Activated CD8-positive, alpha-beta memory T cell treated with anti-CD3 and anti-CD28 coated beads, Interleukin-2, amount 50 U/mL, for 24 hours (primary cell): ENCODE results near the gene ZNF526.
A peak's percentile ranks its signal among the peaks of the same experiment; 100 is the strongest.

ENCODE experiments used
- DNase-seq: peaks from one replicate; pipeline ENCODE4 v3.0.0-alpha.2; 2020; ENCODE audit errors: extremely low read depth

ZNF526 gene

DNA sequence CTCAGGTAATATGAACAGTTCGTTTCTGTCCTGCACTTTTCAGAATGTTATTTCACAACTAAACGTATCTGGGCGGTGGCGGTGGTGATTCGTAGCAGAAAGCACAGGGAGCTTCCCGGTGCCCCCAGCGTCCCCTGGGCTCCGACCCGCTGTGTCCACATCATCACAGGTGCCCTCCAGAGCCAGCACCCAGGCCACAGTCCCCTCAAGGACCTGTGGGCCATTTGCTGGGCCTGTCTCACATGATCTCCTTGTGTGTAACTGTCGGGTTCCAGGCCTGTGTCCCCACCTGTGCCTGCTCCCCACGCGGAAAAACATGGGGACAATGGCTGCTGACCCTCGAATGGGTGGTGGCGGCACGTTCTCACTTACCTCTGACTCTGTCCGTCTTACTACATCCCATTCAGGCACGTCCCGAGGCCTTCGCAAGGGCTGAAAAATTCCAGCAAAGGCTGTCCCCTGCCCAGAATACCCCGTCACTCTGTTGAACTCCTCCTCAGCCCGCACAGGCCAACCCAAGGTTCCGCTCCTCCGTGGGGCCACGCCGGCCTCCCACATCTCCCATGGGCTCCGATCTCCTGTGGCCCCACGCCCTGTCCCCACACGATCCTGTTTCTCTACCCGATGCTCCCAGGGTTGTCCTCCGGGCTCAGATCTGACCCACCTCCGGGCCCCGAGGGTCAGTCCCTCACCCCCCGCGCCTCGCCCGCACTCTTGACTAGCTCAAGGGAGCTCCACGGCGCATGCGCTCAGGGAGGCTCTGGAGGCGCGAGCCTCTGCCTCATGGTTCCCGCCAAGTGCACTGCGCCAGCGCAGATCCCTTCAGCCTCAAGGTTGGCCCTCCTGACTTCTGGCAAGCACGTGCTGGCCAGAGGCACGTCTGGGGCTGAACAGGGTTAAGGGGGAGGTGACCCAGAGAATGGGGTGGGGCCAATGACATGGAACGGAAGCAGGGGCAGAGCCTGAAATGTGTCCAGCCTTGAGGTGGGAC lies 23.8 kb upstream of the ZNF526 start:
- no peak for DNase-seq

DNA sequence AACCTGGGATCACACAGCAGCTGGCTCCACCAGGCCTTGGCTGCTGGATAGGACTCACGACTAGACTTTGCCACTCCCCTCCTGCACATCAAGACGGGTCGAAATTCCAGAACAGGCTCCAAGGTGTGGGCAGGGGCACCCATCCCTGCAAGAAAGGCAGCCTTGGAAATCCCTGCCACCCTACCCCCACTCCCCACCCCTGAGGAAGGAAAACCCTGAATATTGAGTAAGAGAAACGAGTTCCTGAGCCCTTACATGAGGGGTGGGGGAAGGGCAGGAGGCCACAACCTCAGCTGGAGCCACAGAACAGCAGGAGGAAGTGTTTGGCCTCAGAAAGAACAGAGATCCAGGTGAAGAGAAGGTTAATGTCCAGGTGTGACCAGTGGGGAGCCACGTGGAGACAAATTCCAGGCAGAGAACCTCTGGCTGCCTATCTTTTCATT lies 22.7 kb upstream of the ZNF526 start:
- DNase-seq, result no peak

DNA sequence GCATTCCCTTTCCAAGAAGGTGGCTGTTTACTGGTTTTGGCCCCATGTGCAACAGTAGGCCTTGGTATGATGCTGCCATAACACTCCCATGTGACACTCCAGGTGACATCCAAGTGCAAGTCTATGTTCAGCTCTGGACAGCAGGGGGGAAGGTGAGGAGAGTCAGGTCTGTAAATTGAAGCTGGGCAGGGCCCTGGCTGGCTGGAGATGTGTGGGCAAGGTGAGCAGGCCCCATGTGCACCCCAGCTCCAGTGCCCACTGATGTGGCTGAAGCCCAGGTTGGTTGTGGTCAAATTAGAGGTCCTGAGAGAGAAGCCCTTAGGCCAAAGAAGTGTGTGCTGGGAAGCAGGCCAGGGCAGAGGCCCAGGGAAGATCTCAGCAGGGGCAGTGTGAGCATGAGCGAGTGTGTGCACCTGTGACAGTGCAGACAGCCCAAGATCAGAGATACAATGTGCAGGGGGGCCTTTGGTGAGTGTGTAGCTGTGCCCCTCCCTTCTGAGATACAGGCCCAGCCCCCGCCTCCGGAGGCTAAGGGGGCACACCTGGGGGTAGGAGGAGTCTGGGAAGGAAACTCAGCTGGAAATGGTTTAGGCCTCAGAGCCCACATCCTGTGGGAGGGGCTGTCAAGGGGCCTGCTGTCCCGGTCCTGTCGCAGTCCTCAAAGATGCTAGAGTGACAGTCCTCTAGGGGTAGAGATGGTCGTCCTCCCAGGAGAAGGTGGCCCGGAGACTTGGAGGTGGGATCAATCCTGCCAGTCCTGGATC lies 21.3 kb upstream of the ZNF526 start:
- DNase-seq, result no peak

DNA sequence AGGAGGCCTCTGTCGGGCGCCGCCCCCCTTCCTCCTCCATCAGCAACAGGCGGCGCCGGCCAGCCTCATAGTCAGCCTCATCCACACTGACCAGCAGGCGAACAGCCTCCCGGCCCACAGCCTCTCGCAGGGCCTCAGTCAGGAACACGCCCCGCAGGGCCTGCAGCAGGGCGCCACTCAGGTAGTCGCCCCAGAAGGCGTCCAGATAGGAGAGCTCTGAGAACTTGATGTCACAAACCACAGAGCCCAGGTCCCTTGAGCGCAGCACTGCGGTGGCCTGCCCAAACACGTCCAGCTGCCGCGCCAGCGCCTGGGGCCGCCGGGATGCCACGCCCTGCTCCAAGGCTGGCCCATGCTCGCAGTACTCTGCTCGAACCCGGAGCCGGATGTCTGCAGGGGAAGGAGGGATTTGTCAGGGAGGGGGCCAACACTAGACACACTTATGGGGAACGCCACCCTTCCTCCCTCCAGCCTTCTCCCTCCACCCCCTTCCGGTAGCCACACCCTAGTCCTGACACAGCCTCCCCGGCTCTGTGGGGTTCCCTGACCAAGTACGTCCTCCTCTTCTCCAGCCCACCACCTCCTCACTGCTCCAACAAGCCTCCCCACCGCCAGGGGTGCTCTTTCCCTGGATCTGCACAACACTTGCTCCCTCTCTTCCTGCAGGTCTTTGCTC lies 20.5 kb upstream of the ZNF526 start:
- DNase-seq, result no peak

DNA sequence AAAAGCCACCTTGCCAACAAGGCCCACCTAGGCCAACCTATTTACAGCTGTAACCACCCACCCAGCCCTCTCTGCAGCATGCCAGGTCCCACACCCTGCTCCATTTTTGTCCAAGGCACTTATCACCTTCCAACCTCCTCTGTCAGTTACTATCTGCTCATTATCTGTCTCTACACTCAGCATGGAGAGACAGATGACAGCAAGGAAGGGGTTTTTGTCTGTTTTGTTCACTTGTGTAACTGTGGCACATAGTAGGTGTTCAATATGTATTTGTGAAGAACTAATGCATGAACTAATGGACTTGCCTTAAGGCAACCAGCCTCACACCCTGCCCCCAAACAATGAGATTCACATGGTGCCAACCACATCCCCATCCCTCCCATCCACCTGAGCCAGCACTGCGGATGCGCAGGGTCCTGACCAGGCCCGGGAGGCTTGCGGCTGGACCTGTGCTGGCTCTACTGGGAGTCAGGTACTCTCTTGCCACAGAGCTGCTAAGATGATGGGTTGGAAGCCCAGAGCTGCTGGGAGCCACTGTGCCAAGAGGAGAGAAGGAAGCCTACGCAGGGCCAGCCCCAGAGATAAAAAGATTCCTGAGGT lies 19.9 kb upstream of the ZNF526 start:
- no peak for DNase-seq

DNA sequence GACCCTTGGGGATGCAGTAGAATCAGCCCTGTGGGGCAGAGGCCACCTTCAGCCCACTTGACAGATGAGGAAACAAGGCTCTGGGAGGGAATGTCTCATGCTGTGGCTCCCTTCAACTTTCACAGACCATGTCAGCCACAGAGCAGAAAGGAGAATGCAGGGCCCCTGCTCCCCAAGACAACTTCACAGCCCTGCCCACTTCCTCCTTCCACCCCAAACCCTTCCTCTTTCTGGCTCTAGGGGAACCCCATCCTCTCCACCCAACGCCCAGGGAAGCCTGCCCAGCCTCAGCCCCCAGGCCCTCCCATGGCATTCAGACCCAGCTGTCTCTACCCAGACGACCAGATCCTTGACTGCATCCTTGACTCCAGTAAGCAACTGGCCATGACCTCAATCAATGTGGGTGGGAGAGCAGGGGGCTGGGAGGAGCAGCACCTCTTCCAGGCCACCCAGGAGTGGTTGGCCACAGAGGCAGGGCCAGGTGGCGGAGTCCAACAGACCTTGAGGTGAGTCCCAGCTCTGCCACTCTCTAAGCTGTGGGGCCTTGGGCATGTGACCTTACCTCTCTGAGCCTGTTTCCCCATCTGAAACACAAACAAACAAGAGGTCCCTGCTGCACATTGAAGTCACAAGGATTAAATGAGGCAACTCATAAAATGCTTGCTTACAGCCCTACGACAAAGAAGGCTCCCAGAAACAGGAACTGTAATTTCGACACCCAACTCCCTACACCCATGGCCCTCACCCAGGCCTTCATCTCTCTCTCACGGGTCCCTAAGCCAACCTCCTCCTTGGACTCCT lies 18.4 kb upstream of the ZNF526 start:
- no peak for DNase-seq

DNA sequence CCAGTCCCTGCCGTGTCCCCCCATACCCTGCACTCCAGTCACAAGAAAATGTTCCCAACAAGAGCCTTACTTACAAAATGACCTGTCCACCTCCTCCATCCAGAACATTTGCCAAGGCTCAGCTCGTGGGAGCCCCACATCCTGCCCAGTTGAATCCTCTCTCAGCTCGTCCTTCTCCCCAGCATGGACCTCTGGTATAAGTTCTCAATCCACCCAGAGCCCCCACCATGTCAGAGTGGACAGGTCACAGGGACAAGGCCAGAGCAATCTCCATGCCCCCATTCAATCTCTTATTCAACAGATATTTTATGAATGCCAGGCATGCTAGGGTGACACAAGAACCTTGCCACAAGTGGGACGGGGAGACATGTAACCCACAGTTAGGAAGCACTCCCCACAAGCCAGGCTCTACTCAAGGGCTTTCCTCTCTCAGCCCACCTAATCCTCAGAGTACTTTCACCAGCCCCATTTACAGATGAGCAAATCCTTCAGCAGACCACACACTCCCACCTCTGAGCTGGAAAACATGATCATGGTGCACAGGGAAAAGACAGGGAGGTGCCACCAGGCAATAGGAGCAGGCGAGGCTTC lies 17.7 kb upstream of the ZNF526 start:
- DNase-seq, result no peak

DNA sequence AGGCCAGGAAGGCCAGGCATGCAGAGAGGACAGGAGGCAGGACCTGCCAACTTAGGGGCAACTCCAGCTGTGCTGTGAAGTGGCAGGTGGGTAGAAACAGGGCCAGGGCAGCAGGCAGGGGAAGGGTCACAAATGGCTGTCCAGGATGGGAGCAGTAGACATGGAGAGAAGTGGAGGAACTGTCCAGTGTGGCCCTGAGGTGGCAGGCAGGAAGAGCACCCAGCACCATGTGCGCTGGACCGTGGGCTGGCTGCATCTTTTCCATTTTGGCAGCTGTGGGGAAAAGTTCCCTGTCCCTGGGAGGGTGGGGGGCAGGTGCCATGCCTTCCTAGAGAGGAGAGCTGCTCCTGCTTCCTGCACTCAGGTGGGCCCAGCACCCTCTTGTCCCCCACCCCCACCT lies 16.4 kb upstream of the ZNF526 start:
- DNase-seq, result no peak

DNA sequence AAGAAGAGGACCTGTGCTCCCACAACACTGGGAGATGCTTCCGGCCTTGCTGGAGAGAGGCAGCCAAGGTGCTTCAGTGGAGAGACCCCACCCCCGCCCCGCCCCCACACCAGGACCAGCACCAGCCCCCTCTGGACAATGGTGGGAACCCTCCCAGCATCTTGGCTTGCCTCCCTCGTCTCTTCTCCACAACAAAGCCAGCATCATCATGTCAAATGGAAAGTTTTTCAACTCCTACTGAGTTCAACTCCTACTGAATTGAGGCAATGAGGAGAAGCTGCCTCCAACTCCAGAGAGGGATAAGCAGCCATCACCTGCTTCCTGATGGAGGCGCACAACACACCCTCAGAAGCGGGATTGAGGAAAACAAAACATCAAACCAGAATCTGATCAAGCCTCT lies 15.4 kb upstream of the ZNF526 start:
- DNase-seq, result no peak

DNA sequence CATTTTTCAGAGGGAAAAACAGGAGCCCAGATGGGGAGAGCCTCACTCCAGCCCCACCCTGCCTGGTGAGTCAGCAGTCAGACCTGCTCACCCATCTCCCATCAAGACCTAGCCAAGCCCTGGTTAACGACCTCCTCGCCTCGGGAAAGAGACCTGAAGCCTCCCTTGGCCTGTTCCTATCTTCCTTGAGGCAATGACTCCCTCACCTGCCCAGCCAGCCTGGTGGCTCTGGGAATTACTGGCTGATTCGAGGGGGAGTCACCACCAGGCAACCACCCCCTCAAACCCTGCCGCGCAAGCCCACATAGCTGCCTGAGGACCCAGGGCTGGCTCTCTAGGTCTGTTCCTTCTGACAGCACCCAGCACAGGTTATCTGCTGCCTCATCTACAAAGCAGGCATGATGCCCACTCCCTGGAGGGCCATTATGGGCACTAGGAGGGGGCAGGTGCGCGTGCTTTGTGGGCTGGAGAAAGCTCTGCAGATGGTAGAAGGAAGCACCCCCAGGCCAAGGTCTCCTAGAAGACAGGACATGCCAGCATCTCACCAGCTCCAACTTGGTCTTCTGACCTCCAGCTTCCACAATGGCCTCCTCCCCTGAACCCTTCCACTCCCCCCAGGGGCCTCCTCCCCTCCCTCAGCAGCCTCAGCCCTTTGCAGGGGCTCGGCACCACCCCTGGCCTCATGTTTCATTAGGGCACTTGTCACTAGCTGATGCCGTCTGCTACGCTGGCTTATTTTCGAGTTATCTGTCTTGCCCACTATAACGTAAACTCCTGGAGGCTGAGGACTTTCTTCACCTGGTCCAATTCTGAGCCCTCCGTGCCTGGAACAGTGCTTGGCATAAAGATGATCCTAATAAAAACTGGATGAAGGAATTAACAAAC lies 13.0 kb upstream of the ZNF526 start:
- no peak for DNase-seq

DNA sequence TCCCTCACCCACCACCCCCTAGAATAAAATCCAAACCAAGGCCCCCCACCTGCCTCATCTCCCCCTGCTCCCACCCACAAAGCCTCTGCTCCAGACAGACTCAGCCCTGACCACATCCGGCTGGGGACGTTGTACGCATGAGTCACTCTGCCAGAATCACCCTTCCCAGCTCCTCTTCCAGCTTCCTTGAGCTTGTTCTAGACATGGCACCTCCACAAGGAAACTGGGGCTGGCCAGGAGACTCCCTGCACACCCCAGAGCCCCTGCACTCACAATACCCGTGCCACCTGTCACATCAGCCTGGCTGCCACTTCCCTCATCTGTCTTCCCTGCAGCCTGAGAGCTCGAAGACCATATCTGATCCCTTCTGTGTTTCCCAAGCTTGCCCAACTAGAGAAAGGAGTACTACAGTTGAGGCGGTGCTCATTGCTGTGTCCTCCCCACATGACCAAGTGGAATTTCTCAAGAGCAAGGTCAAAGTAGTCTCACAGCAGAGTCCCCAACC lies 12.3 kb upstream of the ZNF526 start:
- DNase-seq, result no peak

DNA sequence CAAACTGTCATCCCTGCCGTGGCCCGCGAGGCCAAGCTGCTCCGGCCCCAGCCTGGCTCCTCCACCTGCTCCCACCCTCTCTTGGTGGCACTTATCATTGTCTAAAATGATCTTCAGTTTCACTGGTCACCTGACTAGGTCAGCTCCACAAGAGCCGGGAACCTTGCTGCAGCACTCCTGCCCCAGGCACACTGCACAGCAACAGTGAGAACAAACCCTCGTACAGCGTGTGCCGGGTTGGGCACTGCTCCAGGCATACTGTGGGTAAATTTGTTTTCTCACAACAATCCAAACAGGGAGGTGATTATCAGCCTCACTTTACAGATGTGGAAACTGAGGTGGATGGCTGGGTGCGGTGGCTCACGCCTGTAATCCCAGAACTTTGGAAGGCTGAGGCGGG lies 11.5 kb upstream of the ZNF526 start:
- no peak for DNase-seq

DNA sequence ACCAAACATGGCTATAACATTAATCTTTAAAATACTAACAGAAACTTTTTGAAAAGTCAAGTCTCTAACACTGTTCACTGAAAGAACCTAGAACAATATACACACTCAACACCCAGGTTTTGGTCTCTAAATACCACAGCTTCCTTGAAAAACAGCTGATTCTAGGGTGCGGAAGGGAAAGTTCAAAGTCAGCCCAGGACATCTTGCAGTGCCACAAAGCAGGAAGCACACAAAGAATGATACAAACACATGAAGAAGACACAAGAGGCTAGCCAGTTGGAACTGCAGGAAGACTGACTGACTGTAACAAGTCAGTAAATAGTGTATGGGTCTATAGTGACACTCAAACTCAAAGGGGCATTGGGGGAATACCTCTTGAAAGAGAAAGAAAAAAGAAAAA lies 7.2 kb upstream of the ZNF526 start:
- DNase-seq, result no peak

DNA sequence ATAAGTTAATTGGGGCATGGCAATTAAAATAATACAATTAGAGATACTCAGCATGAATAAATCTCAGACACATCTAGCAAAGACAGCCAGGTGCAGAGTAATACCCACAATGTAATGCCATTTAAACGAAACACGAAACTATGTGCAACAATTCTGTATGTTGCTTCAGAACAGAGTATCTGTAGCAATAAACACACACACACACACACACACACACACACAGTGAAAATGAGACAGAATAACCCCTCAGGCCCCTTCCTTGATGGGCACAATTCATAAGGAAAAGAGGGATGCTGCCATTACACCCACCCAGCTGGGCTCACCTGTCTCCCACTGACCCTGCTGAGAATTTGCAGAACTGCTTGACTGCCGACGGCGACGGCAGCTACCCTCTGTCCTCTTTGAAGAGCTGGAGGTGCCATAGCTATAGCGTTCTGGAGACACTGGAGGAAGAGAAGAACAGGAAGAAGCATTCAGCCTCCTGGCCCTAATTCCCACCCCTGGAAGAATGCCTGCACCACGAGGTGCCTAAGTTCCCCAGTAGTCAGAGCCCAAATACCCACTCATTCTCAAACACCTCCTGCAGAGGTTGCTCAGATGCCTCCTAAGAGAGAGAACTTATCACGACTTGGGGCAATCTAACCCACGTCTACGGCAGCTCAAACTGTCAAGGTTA lies 5.2 kb upstream of the ZNF526 start:
- no peak for DNase-seq

DNA sequence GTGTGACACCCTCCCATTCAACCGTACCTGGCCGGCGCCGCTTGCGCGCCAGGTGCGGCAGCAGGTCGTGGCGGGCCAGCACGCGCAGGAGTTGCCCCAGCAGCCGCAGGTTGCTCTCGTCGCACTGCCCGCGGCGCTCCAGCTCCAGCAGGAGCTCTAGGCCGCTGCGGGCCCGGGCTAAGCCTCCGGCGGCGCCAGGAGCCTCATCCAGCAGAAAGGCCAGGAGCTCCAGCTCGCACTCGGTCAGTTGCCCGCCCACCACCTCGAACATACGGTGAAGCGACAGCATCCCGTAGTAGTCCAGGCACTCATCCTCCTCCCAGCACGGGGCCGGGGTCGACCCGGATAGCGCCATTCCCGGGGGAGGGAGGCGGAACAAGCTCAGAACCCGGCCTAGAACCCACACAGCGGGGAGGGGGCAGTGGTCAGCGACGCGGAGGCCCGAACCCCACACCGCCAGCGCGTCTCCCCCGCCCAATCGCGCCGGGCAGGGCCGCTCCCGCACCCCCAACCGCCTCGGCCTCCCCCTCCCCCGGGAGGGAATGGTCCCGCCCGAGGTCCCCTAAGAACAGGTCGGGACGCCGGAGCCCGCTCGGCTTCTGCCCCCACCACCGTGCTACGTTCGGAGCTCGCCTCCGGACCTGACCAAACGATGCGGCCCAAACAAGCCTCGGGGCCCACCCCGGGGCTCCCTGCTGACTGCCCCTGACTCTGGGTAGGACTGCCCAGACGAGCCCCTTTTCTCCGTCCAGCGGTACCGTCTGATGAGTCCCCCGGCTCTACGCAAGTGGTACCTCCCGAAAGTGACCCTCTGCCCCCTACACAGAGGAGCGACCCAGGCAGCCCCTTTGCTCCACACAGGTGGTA lies 3.2 kb upstream of the ZNF526 start:
- no peak for DNase-seq

DNA sequence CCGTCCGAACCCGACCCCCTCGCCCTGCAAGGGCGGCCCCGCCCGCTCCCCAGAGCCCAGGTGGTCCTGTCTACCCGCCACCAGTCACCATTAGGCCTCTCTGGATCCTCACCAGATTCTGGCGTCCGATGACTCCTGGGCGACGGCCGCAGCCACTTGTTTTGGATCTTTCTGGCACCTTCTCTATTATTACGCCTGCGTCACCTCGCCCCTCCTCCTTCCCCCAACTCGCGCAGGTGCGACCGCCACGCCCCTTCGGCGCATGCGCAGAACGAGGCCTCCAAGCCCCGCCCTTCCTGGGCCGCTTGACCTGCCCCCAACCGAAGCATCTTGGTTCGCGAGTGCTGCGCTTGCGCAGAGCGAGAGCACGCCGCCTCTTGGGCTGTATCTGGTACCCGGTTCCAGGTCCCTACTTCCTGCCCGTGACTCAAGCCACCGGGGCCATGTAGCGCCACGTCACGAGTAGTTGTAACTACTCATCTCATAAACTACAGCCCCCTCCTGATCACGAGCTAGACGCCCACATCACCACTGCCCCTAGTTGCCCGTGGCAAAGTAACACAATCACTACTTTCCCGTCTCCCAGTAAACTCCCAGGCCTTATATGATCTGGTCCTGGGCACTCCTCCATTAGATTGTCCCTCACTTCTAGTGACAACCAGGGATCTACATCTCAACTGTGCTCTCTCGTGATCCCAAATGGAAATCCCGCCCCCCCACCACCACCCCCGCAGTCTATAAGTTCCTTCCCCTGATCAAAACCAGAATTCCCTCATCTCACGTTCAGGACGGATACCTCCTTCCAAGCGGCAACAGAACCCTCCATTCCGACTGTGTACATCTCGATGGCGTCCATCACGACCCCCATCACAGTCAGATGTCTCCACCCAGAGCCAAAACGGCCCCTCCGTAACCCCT lies 2.3 kb upstream of the ZNF526 start, which contains the start of gene DEDD2:
DEDD2 (minus strand) TSS at position 158 of the 918 bp plus-strand sequence. CDS start 670 bp downstream, outside the sequence.
- DNase-seq, result peak; percentile 98

DNA sequence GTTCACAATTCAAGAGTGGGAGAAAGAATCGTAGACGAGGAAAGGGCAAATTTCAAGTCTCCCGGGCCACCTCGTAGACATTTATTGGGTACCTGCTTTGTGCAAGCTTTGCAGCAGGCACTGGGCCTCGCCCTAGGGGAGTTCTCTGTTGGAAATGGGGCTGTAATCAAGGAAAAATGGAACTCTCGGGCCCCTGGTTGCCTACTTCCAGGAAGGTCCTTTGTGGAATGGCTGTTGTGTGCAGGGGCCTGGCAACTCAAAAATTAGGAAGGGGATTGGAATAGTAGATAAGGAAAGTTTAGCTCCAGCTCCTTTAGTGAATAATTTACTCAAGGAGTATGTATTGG lies 612 bp downstream of the ZNF526 start:
- DNase-seq, result no peak
